Prostate gland (tissue), 2 donors: ENCODE data around the gene MRPL34. TPM values are rescaled to one million over a fixed set of nuclear protein-coding genes. Genes with fewer than 3 reads are reported as not detected.

ENCODE experiments used
- DNase-seq: peaks from one replicate; pipeline ENCODE4 v3.0.0-alpha.2; 2019; ENCODE audit warnings: low spot score
- H3K27ac ChIP-seq, 2 donors: fragments of 200-600 bp; sonication (generic); 2 replicates each; pipeline ENCODE4 v1.5.1; 2017 to 2019
- H3K27me3 ChIP-seq: fragments of 200-600 bp; sonication (generic); replicated peaks from 2 replicates; pipeline ENCODE4 v1.5.1; 2019; ENCODE audit not compliant: insufficient read depth
- H3K36me3 ChIP-seq, 2 donors: fragments of 200-600 bp; sonication (generic); 1 replicate in 1 of 2; 2 replicates in 1 of 2; pipeline versions ENCODE4 v1.5.1 to v1.8.1; 2017 to 2019
- H3K4me1 ChIP-seq: fragments of 200-600 bp; sonication (generic); replicated peaks from 2 replicates; pipeline ENCODE4 v1.5.1; 2019
- H3K4me3 ChIP-seq, 2 donors: fragments of 200-600 bp; sonication (generic); 2 replicates each; pipeline ENCODE4 v1.5.1; 2017 to 2019
- H3K9me3 ChIP-seq: fragments of 200-600 bp; sonication (generic); 2 replicates; pipeline ENCODE4 v1.5.1; 2017
- CTCF ChIP-seq, 4 experiments: fragments of 200-600 bp in 2 of 4; fragments of 450-650 bp in 2 of 4; sonication (generic) in 2 of 4; IDR thresholded peaks; 1 replicate in 3 of 4; 2 replicates in 1 of 4; pipeline ENCODE4 v1.5.1; 2016 to 2019; ENCODE audit warnings: antibody characterized with exemption in 4 of 4, mild to moderate bottlenecking in 2 of 4, moderate library complexity in 2 of 4
- POLR2A ChIP-seq: fragments of 450-650 bp; IDR thresholded peaks from one replicate; pipeline ENCODE4 v1.6.1; 2016; ENCODE audit warnings: antibody characterized with exemption, mild to moderate bottlenecking
- POLR2AphosphoS5 ChIP-seq: sonication (generic); formaldehyde crosslinking; IDR thresholded peaks from one replicate; pipeline ENCODE4 v1.6.1; 2017; ENCODE audit warnings: antibody characterized with exemption
- WGBS: methylation state at CpG from one replicate; pipeline ENCODE4 v1.1.5; 2018; 5-methylcytosine and 5-hydroxymethylcytosine counted together
- intact Hi-C: fragments of 100-400 bp; cut with DNase I; formaldehyde crosslinking; loops from one replicate; pipeline ENCODE4 v1.14.2; 2022
- total RNA-seq, 2 donors: library from RNA; depleted of rRNA; stranded (reverse); fragments of >200 nt; gene quantifications; one replicate each; pipeline ENCODE4 v1.1.0, GENCODE V29; 2016

MRPL34 gene
- total RNA-seq, 2 donors from 2014 or later = 157 to 169 TPM

DNA sequence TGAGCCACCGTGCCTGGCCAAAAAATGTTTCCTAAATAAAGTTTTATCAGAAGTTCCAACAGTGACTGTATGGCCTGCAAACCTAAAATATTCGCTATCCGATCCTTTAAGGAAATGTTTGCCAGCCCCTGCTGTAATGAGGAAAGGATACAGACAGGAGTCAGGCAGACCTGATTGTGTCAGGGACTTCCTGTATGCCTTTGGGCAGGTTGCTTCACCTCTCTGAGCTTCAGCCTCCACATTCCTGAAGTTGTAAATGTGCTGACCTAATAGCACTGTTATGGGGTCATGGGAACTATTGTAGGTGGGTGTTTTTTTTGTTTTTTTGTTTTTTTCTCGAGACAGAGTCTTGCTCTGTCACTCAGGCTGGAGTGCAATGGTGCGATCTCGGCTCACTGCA is 8.7 kb upstream of the MRPL34 start:
- no peak overlapping the region for H3K4me3 ChIP-seq
- no peaks in the 10 kb centered on the region for H3K9me3 ChIP-seq
- DNase-seq = no peak
- H3K4me1 ChIP-seq = no peaks in the 10 kb centered on the region
- no peak overlapping the region for H3K27ac ChIP-seq
- no peaks in the 10 kb centered on the region for H3K27me3 ChIP-seq
- H3K36me3 ChIP-seq = no peaks in the 10 kb centered on the region
- WGBS = 92% methylated on average over 6 of the region's 6 CpGs
- TF ChIP-seq POLR2AphosphoS5 (no peak), CTCF (IDR thresholded peaks at IDR 0.05) (no peak), POLR2A (no peak)
- intact Hi-C loops = no loop called here

- Histone ChIP-seq H3K27ac (no peak overlapping the region), H3K36me3 (no peaks in the 10 kb centered on the region), H3K4me1 (peaks cover 2% of the 10 kb centered on the region), H3K27me3 (no peaks in the 10 kb centered on the region), H3K4me3 (no peak overlapping the region), H3K9me3 (no peaks in the 10 kb centered on the region)
- DNase-seq = no peak
- 97% methylated on average over 33 of the region's 51 CpGs for WGBS
- intact Hi-C loops = no loop called here
- TF ChIP-seq POLR2A = no peak
- no peak for TF ChIP-seq POLR2AphosphoS5
- no peak for TF ChIP-seq CTCF (IDR thresholded peaks at IDR 0.05)
Observed at GRCh38 chr19:17300992-17301619, 4.6 kb upstream of the MRPL34 start.

- Histone ChIP-seq H3K9me3 (no peaks in the 10 kb centered on the region), H3K27me3 (no peaks in the 10 kb centered on the region), H3K4me1 (peaks cover 5% of the 10 kb centered on the region), H3K4me3 (peak overlapping the region; percentile 62 to 67), H3K27ac (peak overlapping the region; percentile 54 to 81), H3K36me3 (no peaks in the 10 kb centered on the region)
- WGBS = 4% methylated on average over 22 of the region's 29 CpGs
- TF ChIP-seq CTCF (IDR thresholded peaks at IDR 0.05) = no peak
- no peak for TF ChIP-seq POLR2AphosphoS5
- TF ChIP-seq POLR2A = no peak
- DNase-seq = no peak
- intact Hi-C loops = no loop called here
Observed at GRCh38 chr19:17302391-17303166, 3.1 kb upstream of the MRPL34 start.

GRCh38 chr19:17303167-17303939 is 2.3 kb upstream of the MRPL34 start, which contains the start of gene ABHD8:
ABHD8 (minus strand) TSS chr19:17303425; CDS start chr19:17301616, 1,809 bp downstream.
- TF ChIP-seq POLR2A (peak; percentile 85), POLR2AphosphoS5 (peak; percentile 88), CTCF (IDR thresholded peaks at IDR 0.05) (peak; percentile 35 to 91 (median 76))
- Histone ChIP-seq H3K4me1 (peaks cover 5% of the 10 kb centered on the region), H3K27me3 (no peaks in the 10 kb centered on the region), H3K4me3 (peak within 1 kb of the TSS; percentile 62 to 67), H3K27ac (peak within 1 kb of the TSS; percentile 54 to 81), H3K36me3 (no peaks in the 10 kb centered on the region), H3K9me3 (no peaks in the 10 kb centered on the region)
- DNase-seq = peak; percentile 96
- intact Hi-C loops = no loop called here
- WGBS = 3% methylated on average over 45 of the region's 52 CpGs
